Measurements from ENCODE around the gene LPP.

The LPP gene

GRCh38 chr3:188362405-188362831, 208.5 kb downstream of the LPP start:
- TF ChIP-seq CTCF (IDR thresholded peaks at IDR 0.05; ENCODE audit: low read depth, low read length, missing control alignments) = no peak
- no peak overlapping the region for H3K4me3 ChIP-seq (replicated peaks; ENCODE audit: low read depth, low read length)
- DNase-seq (ENCODE audit: extremely low read depth, low read depth) = peak; percentile 66

- no peak for DNase-seq (ENCODE audit: extremely low read depth, low read depth)
- TF ChIP-seq CTCF (IDR thresholded peaks at IDR 0.05; ENCODE audit: low read depth, low read length, missing control alignments) = no peak
- no peak overlapping the region for H3K4me3 ChIP-seq (replicated peaks; ENCODE audit: low read depth, low read length)
Observed at GRCh38 chr3:188365184-188365583, 211.2 kb downstream of the LPP start.

- TF ChIP-seq CTCF (IDR thresholded peaks at IDR 0.05; ENCODE audit: low read depth, low read length, missing control alignments) = no peak
- DNase-seq (ENCODE audit: extremely low read depth, low read depth) = no peak
- H3K4me3 ChIP-seq (replicated peaks; ENCODE audit: low read depth, low read length) = no peak overlapping the region
Observed at GRCh38 chr3:188365988-188366698, 212.2 kb downstream of the LPP start.

GRCh38 chr3:188367678-188368077, 213.7 kb downstream of the LPP start:
- no peak overlapping the region for H3K4me3 ChIP-seq (replicated peaks; ENCODE audit: low read depth, low read length)
- no peak for DNase-seq (ENCODE audit: extremely low read depth, low read depth)
- no peak for TF ChIP-seq CTCF (IDR thresholded peaks at IDR 0.05; ENCODE audit: low read depth, low read length, missing control alignments)

- no peak for TF ChIP-seq CTCF (IDR thresholded peaks at IDR 0.05; ENCODE audit: low read depth, low read length, missing control alignments)
Observed at GRCh38 chr3:188369526-188369925, 215.6 kb downstream of the LPP start.

GRCh38 chr3:188370081-188370830, 216.3 kb downstream of the LPP start:
- TF ChIP-seq CTCF (IDR thresholded peaks at IDR 0.05; ENCODE audit: low read depth, low read length, missing control alignments) = no peak

More at GRCh38 chr3:188369526-188369925, 215.6 kb downstream of the LPP start:
- DNase-seq (ENCODE audit: extremely low read depth, low read depth) = no peak
- H3K4me3 ChIP-seq (replicated peaks; ENCODE audit: low read depth, low read length) = no peak overlapping the region

More at GRCh38 chr3:188370081-188370830, 216.3 kb downstream of the LPP start:
- no peak overlapping the region for H3K4me3 ChIP-seq (replicated peaks; ENCODE audit: low read depth, low read length)
- no peak for DNase-seq (ENCODE audit: extremely low read depth, low read depth)
